ENCODE measurements around the gene FUT1.

Gene FUT1

DNA sequence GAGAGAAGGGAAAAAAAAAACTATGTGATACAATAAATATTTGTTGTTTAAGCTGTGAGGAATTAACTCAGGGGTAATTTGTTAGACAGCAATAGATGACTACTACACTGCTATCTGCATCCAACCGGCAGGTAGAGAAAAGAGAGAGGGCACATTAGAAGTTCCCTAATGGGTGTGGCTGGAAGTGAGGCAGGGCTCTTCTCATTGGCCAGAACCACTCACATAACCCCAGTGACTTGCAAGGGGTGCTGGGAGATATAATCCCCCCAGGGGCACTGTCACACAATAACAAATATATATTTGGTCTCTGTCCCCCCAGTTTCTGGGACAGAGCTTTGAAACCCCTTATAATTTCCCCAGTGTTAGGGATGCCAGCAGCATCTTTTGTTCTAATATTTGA lies 27.2 kb upstream of the FUT1 start:
- no peak for DNase-seq (ENCODE audit: low read depth)
- no peak overlapping the region for H3K4me3 ChIP-seq (ENCODE audit: control insufficient read depth, low read depth, low read length)
- TF ChIP-seq, protein P1, sequence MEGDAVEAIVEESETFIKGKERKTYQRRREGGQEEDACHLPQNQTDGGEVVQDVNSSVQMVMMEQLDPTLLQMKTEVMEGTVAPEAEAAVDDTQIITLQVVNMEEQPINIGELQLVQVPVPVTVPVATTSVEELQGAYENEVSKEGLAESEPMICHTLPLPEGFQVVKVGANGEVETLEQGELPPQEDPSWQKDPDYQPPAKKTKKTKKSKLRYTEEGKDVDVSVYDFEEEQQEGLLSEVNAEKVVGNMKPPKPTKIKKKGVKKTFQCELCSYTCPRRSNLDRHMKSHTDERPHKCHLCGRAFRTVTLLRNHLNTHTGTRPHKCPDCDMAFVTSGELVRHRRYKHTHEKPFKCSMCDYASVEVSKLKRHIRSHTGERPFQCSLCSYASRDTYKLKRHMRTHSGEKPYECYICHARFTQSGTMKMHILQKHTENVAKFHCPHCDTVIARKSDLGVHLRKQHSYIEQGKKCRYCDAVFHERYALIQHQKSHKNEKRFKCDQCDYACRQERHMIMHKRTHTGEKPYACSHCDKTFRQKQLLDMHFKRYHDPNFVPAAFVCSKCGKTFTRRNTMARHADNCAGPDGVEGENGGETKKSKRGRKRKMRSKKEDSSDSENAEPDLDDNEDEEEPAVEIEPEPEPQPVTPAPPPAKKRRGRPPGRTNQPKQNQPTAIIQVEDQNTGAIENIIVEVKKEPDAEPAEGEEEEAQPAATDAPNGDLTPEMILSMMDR (IDR thresholded peaks at IDR 0.05; ENCODE audit: control insufficient read depth, insufficient read depth, low read depth, low read length, missing control alignments): no peak

DNA sequence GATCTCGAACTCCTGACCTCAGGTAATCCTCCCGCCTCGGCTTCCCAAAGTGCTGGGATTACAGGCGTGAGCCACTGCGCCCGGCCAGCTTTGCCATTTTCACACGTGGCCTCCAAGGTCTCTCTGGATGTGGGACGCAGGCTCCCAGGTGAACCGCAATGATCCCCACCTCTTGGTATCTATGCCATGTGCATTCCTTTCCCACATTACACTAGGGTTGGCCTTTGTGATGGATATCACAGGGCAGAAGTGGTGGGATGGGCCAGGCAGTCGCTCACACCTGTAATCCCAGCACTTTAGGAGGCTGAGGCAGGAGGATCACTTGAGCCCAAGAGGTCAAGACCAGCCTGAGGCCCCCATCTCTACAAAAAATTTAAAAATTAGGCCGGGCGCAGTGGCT lies 25.3 kb upstream of the FUT1 start:
- TF ChIP-seq, protein P1 (IDR thresholded peaks at IDR 0.05; ENCODE audit: control insufficient read depth, insufficient read depth, low read depth, low read length, missing control alignments): no peak

DNA sequence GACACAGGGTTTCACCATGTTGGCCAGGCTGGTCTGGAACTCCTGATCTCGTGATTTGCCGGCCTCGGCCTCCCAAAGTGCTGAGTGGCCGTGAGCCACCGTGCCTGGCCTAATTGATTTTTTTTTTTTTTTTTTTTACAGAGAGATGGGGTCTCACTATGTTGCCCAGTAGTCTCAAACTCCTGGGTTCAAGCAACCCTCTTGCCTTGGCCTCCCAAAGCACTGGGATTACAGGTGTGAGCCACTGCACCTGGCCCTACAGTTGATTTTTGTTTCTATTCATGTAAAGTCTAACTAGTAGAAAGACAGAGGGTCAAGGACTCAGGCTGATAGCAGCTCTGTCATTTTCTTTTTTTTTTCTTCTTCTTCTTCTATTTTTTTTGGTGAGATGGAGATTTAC lies 24.7 kb upstream of the FUT1 start:
- H3K4me3 ChIP-seq (ENCODE audit: control insufficient read depth, low read depth, low read length): no peak overlapping the region
- DNase-seq (ENCODE audit: low read depth): no peak
- TF ChIP-seq, protein P1 (IDR thresholded peaks at IDR 0.05; ENCODE audit: control insufficient read depth, insufficient read depth, low read depth, low read length, missing control alignments): no peak

More for the DNA sequence above, 25.3 kb upstream of the FUT1 start:
- H3K4me3 ChIP-seq (ENCODE audit: control insufficient read depth, low read depth, low read length): no peak overlapping the region
- no peak for DNase-seq (ENCODE audit: low read depth)

DNA sequence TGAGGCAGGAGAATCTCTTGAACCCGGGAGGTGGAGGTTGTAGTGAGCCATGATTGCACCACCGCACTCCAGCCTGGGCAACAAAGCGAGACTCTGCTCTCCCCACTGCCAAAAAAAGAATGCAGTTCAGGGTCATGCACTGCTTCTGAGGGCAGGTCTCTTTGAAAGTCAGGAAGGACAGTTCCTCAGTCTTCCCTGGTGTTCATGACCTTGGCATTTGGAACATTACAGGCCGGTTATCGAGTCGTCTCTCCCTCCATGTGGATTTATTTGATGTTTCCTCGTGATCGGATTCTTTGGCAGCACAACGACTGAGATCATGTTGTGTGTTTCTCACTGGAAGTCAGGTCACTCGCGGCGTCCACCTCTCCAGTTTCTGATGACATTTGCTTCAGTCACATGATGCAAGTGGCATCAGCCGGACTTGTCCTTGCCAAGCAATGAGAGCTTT lies 20.1 kb upstream of the FUT1 start:
- no peak for DNase-seq (ENCODE audit: low read depth)
- H3K4me3 ChIP-seq (ENCODE audit: control insufficient read depth, low read depth, low read length): no peak overlapping the region
- TF ChIP-seq, protein P1 (IDR thresholded peaks at IDR 0.05; ENCODE audit: control insufficient read depth, insufficient read depth, low read depth, low read length, missing control alignments): no peak

DNA sequence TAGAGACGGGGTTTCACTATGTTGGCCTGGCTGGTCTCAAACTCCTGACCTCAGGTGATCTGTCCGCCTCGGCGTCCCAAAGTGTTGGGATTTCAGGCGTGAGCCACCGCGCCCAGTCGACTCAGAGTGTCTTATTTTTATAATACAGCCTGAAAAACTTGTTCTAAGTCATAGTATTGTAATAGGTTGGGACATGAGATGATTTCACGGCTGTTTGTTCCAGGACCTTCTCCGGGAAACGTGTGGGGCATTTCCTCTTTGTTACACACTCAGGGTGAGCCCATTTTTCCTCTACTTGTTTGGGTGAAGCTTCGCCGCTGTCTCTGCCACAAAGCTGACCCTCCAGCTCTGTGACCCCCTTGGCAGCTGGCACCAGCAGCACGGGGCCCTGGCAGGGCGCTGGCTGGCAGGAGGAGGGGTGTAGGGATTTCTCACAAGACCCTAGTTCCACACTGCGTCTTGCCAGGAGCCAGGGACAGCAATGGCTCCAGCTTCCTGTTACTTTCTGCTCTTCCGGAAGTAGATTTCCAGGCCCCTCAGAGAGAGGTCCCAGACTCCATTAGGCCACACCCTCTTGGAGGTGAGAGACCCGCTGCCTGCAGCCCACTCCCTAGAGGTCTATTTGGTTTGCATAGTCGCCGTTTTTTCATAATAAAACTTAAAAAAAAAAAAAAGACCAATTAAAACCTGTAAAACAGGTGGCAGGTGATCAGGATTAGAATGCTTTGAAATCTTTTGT lies 18.5 kb upstream of the FUT1 start:
- TF ChIP-seq, protein P1 (IDR thresholded peaks at IDR 0.05; ENCODE audit: control insufficient read depth, insufficient read depth, low read depth, low read length, missing control alignments): no peak
- no peak overlapping the region for H3K4me3 ChIP-seq (ENCODE audit: control insufficient read depth, low read depth, low read length)
- DNase-seq (ENCODE audit: low read depth): no peak

DNA sequence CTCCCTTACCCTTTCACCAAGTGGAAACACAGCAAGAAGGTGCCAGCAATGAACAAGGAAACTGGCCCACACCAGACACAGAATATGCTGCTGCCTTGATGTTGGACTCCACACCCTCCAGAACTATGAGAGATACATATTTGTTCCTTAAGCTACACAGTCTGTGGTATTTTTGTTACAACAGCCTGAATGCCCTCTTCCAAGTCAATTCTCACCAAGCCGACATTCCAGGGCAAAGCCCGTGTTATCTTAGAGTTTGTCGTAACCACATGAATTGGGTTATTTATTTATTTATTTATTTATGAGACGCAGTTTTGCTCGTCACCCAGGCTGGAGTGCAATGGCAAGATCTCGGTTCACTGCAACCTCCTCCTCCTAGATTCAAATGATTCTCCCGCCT lies 17.8 kb upstream of the FUT1 start:
- TF ChIP-seq, protein P1 (IDR thresholded peaks at IDR 0.05; ENCODE audit: control insufficient read depth, insufficient read depth, low read depth, low read length, missing control alignments): no peak
- H3K4me3 ChIP-seq (ENCODE audit: control insufficient read depth, low read depth, low read length): no peak overlapping the region
- peak; percentile 84 for DNase-seq (ENCODE audit: low read depth)

Data from AG09309 (cell line).